K562 (cell line): ENCODE measurements around the gene CASP2. TPM values are rescaled to one million over a fixed set of nuclear protein-coding genes. Genes with fewer than 3 reads are reported as not detected.

Source experiments
- ATAC-seq: fragments of 200-7000 bp; cut with Tn5 transposase; 3 replicates; pipeline ENCODE4 v1.9.1; 2020; ENCODE audit warnings: moderate library complexity
- BruUV-seq: library from RNA; stranded (reverse); fragments of 400-500 nt; replicated peaks from 2 replicates; lab custom pipeline; 2021; lab: Mats Ljungman, UMichigan
- CTCF ChIA-PET: fragments of 300-600 bp; formaldehyde crosslinking; extraction: SDS; loops from one replicate; lab custom pipeline; 2021; ENCODE audit warnings: low intra/inter-chr PET ratio; lab: Yijun Ruan, JAX
- POLR2A ChIA-PET: fragments of 300-600, 350-650 bp; sonication (Branson Sonifier 250); formaldehyde crosslinking; extraction: SDS; loops from one replicate; lab custom pipeline; 2021; ENCODE audit warnings: antibody characterized with exemption, inconsistent platforms; lab: Yijun Ruan, JAX
- DNase-seq, 4 experiments: peaks; one replicate each; pipeline versions ENCODE4 v3.0.0 to v3.0.0-alpha.2; 2011 to 2018; ENCODE audit warnings: low spot score in 3 of 4, mixed read lengths in 3 of 4; ENCODE audit errors: extremely low read depth in 1 of 4
- FAIRE-seq: peaks from 2 replicates; lab custom pipeline; 2011; peaks lifted over from hg19 to GRCh38; lab: Jason Lieb, UNC
- H2AFZ ChIP-seq: 2 replicates; pipeline ENCODE4 v1.6.0; 2011; ENCODE audit warnings: low read depth, low read length, control low read depth, inconsistent platforms
- H3K27ac ChIP-seq: fragments of 200-600 bp; 3 replicates; pipeline ENCODE4 v1.8.0; 2011; ENCODE audit warnings: low read depth, mild to moderate bottlenecking, control low read depth, inconsistent platforms, low read length, moderate library complexity, mixed read lengths; ENCODE audit errors: extremely low read depth
- H3K27me3 ChIP-seq, 2 experiments: fragments of 300-600 bp in 1 of 2; 2 replicates in 1 of 2; 3 replicates in 1 of 2; pipeline versions ENCODE4 v1.6.0 to v1.8.0; 2011; ENCODE audit warnings: inconsistent platforms in 2 of 2, low read length in 2 of 2, mild to moderate bottlenecking in 1 of 2, mixed read lengths in 1 of 2, moderate library complexity in 1 of 2; ENCODE audit not compliant: control insufficient read depth in 2 of 2, insufficient read depth in 2 of 2
- H3K36me3 ChIP-seq: fragments of 300-600 bp; 3 replicates; pipeline ENCODE4 v1.8.0; 2011; ENCODE audit warnings: mild to moderate bottlenecking, low read length, inconsistent platforms; ENCODE audit not compliant: control insufficient read depth, insufficient read depth
- H3K4me1 ChIP-seq, 2 experiments: fragments of 200-600 bp in 1 of 2; replicated peaks in 1 of 2; 2 replicates in 1 of 2; 3 replicates in 1 of 2; pipeline versions ENCODE4 v1.5.1 to v1.8.0; 2011; ENCODE audit warnings: inconsistent platforms in 2 of 2, low read length in 2 of 2, mild to moderate bottlenecking in 1 of 2, mixed read lengths in 1 of 2, moderate library complexity in 1 of 2; ENCODE audit not compliant: control insufficient read depth in 2 of 2, insufficient read depth in 2 of 2
- H3K4me2 ChIP-seq: 2 replicates; pipeline ENCODE4 v1.6.1; 2011; ENCODE audit warnings: low read length, control low read depth, inconsistent platforms, mixed read lengths; ENCODE audit not compliant: insufficient read depth
- H3K4me3 ChIP-seq: fragments of 200-600 bp; sonication (generic), shearing (Covaris generic); 2 replicates; pipeline ENCODE4 v1.5.1; 2016; ENCODE audit warnings: control low read depth, inconsistent platforms
- H3K79me2 ChIP-seq: fragments of 200-600 bp; 3 replicates; pipeline ENCODE4 v1.8.0; 2011; ENCODE audit warnings: low read length, inconsistent platforms; ENCODE audit not compliant: control insufficient read depth, insufficient read depth
- H3K9ac ChIP-seq, 2 experiments: 2 replicates each; pipeline versions ENCODE4 v1.6.0 to v1.6.1; 2011; ENCODE audit warnings: low read depth in 2 of 2, low read length in 2 of 2, control low read depth in 1 of 2, inconsistent platforms in 1 of 2, mild to moderate bottlenecking in 1 of 2, mixed read lengths in 1 of 2; ENCODE audit not compliant: insufficient read depth in 1 of 2
- H3K9me1 ChIP-seq: one replicate; pipeline ENCODE4 v1.6.0; 2011; ENCODE audit warnings: inconsistent platforms, mild to moderate bottlenecking, low read length, moderate library complexity; ENCODE audit not compliant: control insufficient read depth, insufficient read depth
- H3K9me3 ChIP-seq: replicated peaks from 2 replicates; pipeline ENCODE4 v1.5.1; 2011; ENCODE audit warnings: low read depth, low read length, inconsistent platforms; ENCODE audit not compliant: control insufficient read depth, insufficient read depth
- H4K20me1 ChIP-seq: replicated peaks from 2 replicates; pipeline ENCODE4 v1.6.1; 2011; ENCODE audit warnings: low read length, inconsistent platforms, mixed read lengths; ENCODE audit not compliant: control insufficient read depth, insufficient read depth
- CEBPG ChIP-seq, 3 experiments: fragments of 200-800 bp in 1 of 3; sonication (Bioruptor generic) in 1 of 3; sonication (generic) in 1 of 3; formaldehyde crosslinking in 1 of 3; IDR thresholded peaks in 2 of 3; conservative IDR thresholded peaks in 1 of 3; 2 replicates each; pipeline versions ENCODE4 v1.6.1 to v1.8.0; 2016 to 2022; ENCODE audit warnings: missing compliant biosample characterization in 2 of 3, missing genetic modification characterization in 2 of 3, mild to moderate bottlenecking in 1 of 3, missing genetic modification reagents in 1 of 3
- CGGBP1 ChIP-seq: fragments of 250-450 bp; sonication (Bioruptor Pico); IDR thresholded peaks from 2 replicates; pipeline ENCODE4 v1.9.0; 2021; ENCODE audit warnings: mild to moderate bottlenecking
- ESRRA ChIP-seq: fragments of 450-650 bp; IDR thresholded peaks from 2 replicates; pipeline ENCODE4 v1.6.1; 2014; ENCODE audit warnings: low read depth, mild to moderate bottlenecking, moderate library complexity, borderline replicate concordance
- HDAC1 ChIP-seq, 2 experiments: fragments of 450-650 bp; IDR thresholded peaks; 2 replicates each; pipeline ENCODE4 v1.6.1; 2016 to 2017; ENCODE audit warnings: inconsistent platforms in 1 of 2, mild to moderate bottlenecking in 1 of 2, moderate library complexity in 1 of 2
- MED1 ChIP-seq: sonication (generic); formaldehyde crosslinking; IDR thresholded peaks from 2 replicates; pipeline ENCODE4 v1.8.1; 2023; ENCODE audit warnings: missing genetic modification reagents, borderline replicate concordance
- NEUROD1 ChIP-seq: fragments of 150-350 bp; IDR thresholded peaks from 2 replicates; pipeline ENCODE4 v1.6.1; 2014; ENCODE audit warnings: borderline replicate concordance, low read length, low read depth; ENCODE audit not compliant: partially characterized antibody
- TCF7 ChIP-seq: sonication (generic); IDR thresholded peaks from 2 replicates; pipeline ENCODE4 v1.6.1; 2016; ENCODE audit warnings: antibody characterized with exemption, borderline replicate concordance
- TRIM25 ChIP-seq: fragments of 450-650 bp; IDR thresholded peaks from 2 replicates; pipeline ENCODE4 v1.7.0; 2016; ENCODE audit warnings: borderline replicate concordance
- ZFX ChIP-seq: sonication (generic); formaldehyde crosslinking; IDR thresholded peaks from 2 replicates; pipeline ENCODE4 v1.8.0; 2022; ENCODE audit warnings: mild to moderate bottlenecking, missing genetic modification reagents, moderate library complexity
- WGBS: fragments of 100-300 bp; shearing (Covaris generic); methylation state at CpG from one replicate; pipeline ENCODE4 v1.1.6; 2016; ENCODE audit warnings: low coverage, mixed read lengths; ENCODE audit not compliant: insufficient coverage; ENCODE audit errors: missing lambda C conversion rate; 5-methylcytosine and 5-hydroxymethylcytosine counted together
- in situ Hi-C: fragments of 300-500 bp; cut with MboI; formaldehyde crosslinking; loops from 4 replicates; pipeline ENCODE4 v1.15.0; 2018; ENCODE audit warnings: inconsistent platforms, mixed read lengths
- intact Hi-C: fragments of 100-400 bp; cut with micrococcal nuclease; formaldehyde crosslinking; loops from 2 replicates; pipeline ENCODE4 v1.14.2; 2022
- polyA plus RNA-seq, 8 experiments: library from polyadenylated mRNA; depleted of rRNA in 4 of 8; stranded (reverse) in 5 of 8; unstranded in 3 of 8; fragments of >200 nt; fragmentation: Nextera tagmentation in 2 of 8; fragmentation: Illumina TruSeq in 1 of 8; extraction: Ambion mirVana in 2 of 8; extraction: Trizol in 1 of 8; gene quantifications; 2 replicates each; pipeline versions ENCODE4 v1.2.1 to v1.2.3, GENCODE V29; 2011 to 2014; ENCODE audit warnings: inconsistent platforms in 1 of 8, missing spikeins in 1 of 8
- total RNA-seq, 7 experiments: library from RNA; depleted of rRNA in 6 of 7; stranded (reverse); fragments of >200 nt in 6 of 7; fragmentation: Illumina TruSeq in 2 of 7; extraction: Trizol in 2 of 7; gene quantifications; 2 replicates each; pipeline versions ENCODE4 v1.2.1 to v1.2.3, GENCODE V29; 2011 to 2021; ENCODE audit warnings: low replicate concordance in 1 of 7

CASP2 gene
- total and polyA plus RNA-seq, 9 of the 15 experiments (the other 6 are each of a cell fraction or from before 2014, with no cell fraction given) = 18.8 to 64.9 (median 24.1) TPM

GRCh38 chr7:143244321-143244720 lies 43.8 kb upstream of the CASP2 start:
- 3% methylated on average over 1 of the region's 1 CpG for WGBS
- H3K4me3 ChIP-seq = no peak overlapping the region
- CTCF ChIA-PET = no interaction called here
- POLR2A ChIA-PET = interaction anchor here (1.8 kb wide), 1 partner anchor 15 kb away, joined by 3 read pairs; no protein-coding TSS in a partner anchor
- no peak overlapping the region for H3K27ac ChIP-seq
- no peaks in the 10 kb centered on the region for H4K20me1 ChIP-seq
- H3K9me3 ChIP-seq = peaks cover 5% of the 10 kb centered on the region; the same call in 1 of the 2 replicates
- no peaks in the 10 kb centered on the region for H3K36me3 ChIP-seq
- in situ Hi-C loops = loop anchor here (10.0 kb wide), 1 partner anchor 60 kb away; no protein-coding TSS in a partner anchor
- intact Hi-C loops = loop anchor here (5.0 kb wide), 1 partner anchor 253 kb away; no protein-coding TSS in a partner anchor
- H2AFZ ChIP-seq = no peak overlapping the region
- H3K9me1 ChIP-seq = no peaks in the 10 kb centered on the region
- H3K4me2 ChIP-seq = no peak overlapping the region
- no TSS peak for BruUV-seq
- no peaks in the 10 kb centered on the region; a peak in 1 of 5 replicates for H3K27me3 ChIP-seq
- no peaks in the 10 kb centered on the region; a peak in 1 of 5 replicates for H3K4me1 ChIP-seq
- no peak for TF ChIP-seq TCF7
- TF ChIP-seq HDAC1 (IDR thresholded peaks at IDR 0.05) = no peak
- TF ChIP-seq MED1 (CRISPR knock-in tag) = no peak
- no peak for TF ChIP-seq CGGBP1
- TF ChIP-seq ZFX = no peak
- no peak for TF ChIP-seq NEUROD1
- no peak for TF ChIP-seq CEBPG (CRISPR knock-in tag; IDR thresholded peaks at IDR 0.05)
- TF ChIP-seq CEBPG (tag; conservative IDR thresholded peaks at IDR 0.05 in 1 of 2, IDR thresholded peaks at IDR 0.05 in 1 of 2) = no peak
- TF ChIP-seq ESRRA = no peak
- TF ChIP-seq TRIM25 = no peak
- H3K9ac ChIP-seq = no peak overlapping the region
- no peak for ATAC-seq
- no peaks in the 10 kb centered on the region for H3K79me2 ChIP-seq
- FAIRE-seq = no peak
- DNase-seq = no peak
